ENCODE results near the gene HPSE2. TPM values are rescaled to one million over a fixed set of nuclear protein-coding genes. Genes with fewer than 3 reads are reported as not detected.

The HPSE2 gene
- polyA plus RNA-seq, 1 of the 3 experiments (the other 2 are of a cell fraction) = not detected

GRCh38 chr10:98460837-98461499 is 774.7 kb downstream of the HPSE2 start:
- DNase-seq = peak; percentile 83
- Histone ChIP-seq H3K9me3 (no peaks in the 10 kb centered on the region), H3K9me2 (no peaks in the 10 kb centered on the region), H2AFZ (ENCODE audit: low read depth) (peak overlapping the region; percentile 56; the same call in 1 of the 2 replicates), H3K36me3 (replicated peaks in 1 of 2; ENCODE audit: control insufficient read depth in 1 of 2, insufficient read depth in 2 of 2, low read length in 1 of 2) (no peaks in the 10 kb centered on the region), H3K27ac (ENCODE audit: low read depth in 2 of 2, low read length in 1 of 2) (peak overlapping the region; percentile 64 to 78), H3K79me2 (ENCODE audit: insufficient read depth) (no peaks in the 10 kb centered on the region), H3F3A (replicated peaks; ENCODE audit: insufficient read depth) (peaks cover 4% of the 10 kb centered on the region), H3K4me3 (ENCODE audit: low read depth in 2 of 2, low read length in 1 of 2) (no peak overlapping the region), H3K27me3 (ENCODE audit: insufficient read depth) (no peaks in the 10 kb centered on the region), H3K4me1 (ENCODE audit: control insufficient read depth in 1 of 2, insufficient read depth in 2 of 2, low read depth in 1 of 2, low read length in 1 of 2) (peaks cover 0 to 20% of the 10 kb centered on the region in 2 experiments; a peak in 2 of 4 replicates), H3K4me2 (peak overlapping the region; percentile 46), H3K9ac (peak overlapping the region; percentile 12; the same call in 1 of the 2 replicates), H4K20me1 (ENCODE audit: insufficient read depth) (no peaks in the 10 kb centered on the region)
- WGBS (ENCODE audit: low lambda C conversion rate) = 40% methylated on average over 3 of the region's 3 CpGs
- CTCF ChIA-PET = interaction anchor here (0.7 to 1.4 kb wide), 5 partner anchors 201 to 931 kb away, joined by 3 to 6 read pairs (median 4); no protein-coding TSS in a partner anchor
- POLR2A ChIA-PET = interaction anchor here (1.2 kb wide), 1 partner anchor 869 kb away, joined by 3 read pairs; no protein-coding TSS in a partner anchor
- TF ChIP-seq REST (IDR thresholded peaks at IDR 0.05; ENCODE audit: low read depth, low read length) (no peak), RXRA (IDR thresholded peaks at IDR 0.05; ENCODE audit: borderline replicate concordance, low read depth) (peak; percentile 83; the same call in 1 of the 2 replicates), RCOR1 (IDR thresholded peaks at IDR 0.05; ENCODE audit: low read length) (peak; percentile 51; the same call in 1 of the 2 replicates), JUND (IDR thresholded peaks at IDR 0.05) (peak; percentile 99), CHD2 (IDR thresholded peaks at IDR 0.05; ENCODE audit: low read length, partially characterized antibody) (peak; percentile 53), RAD21 (IDR thresholded peaks at IDR 0.05; ENCODE audit: low read length) (no peak), NRF1 (IDR thresholded peaks at IDR 0.05; ENCODE audit: low read depth, low read length) (no peak), GATA2 (CRISPR knock-in tag; IDR thresholded peaks at IDR 0.05) (peak; percentile 96), TEAD4 (IDR thresholded peaks at IDR 0.05; ENCODE audit: borderline replicate concordance, insufficient read depth) (peak; percentile 87), EP300 (IDR thresholded peaks at IDR 0.05; ENCODE audit: borderline replicate concordance in 1 of 2, low read depth in 1 of 2, low read length in 1 of 2) (peak; percentile 65; a peak in 3 of 4 replicates), MEF2A (IDR thresholded peaks at IDR 0.05; ENCODE audit: borderline replicate concordance, low read depth) (peak; percentile 62; the same call in 1 of the 2 replicates), PBX3 (IDR thresholded peaks at IDR 0.05) (peak; percentile 82), IRF3 (IDR thresholded peaks at IDR 0.05; ENCODE audit: low read depth, low read length) (no peak), FOSL2 (IDR thresholded peaks at IDR 0.05; ENCODE audit: borderline replicate concordance, low read depth) (peak; percentile 99), FOXJ3 (CRISPR knock-in tag; IDR thresholded peaks at IDR 0.05) (peak; percentile 85; the same call in 1 of the 2 replicates), FOXM1 (IDR thresholded peaks at IDR 0.05; ENCODE audit: low read depth) (no peak), TCF12 (IDR thresholded peaks at IDR 0.05) (peak; percentile 96), MXI1 (IDR thresholded peaks at IDR 0.05; ENCODE audit: low read depth, low read length) (peak; percentile 51; the same call in 1 of the 2 replicates), SIN3A (IDR thresholded peaks at IDR 0.05; ENCODE audit: borderline replicate concordance, low read depth, low read length) (peak; percentile 82; the same call in 1 of the 2 replicates), POLR2AphosphoS5 (IDR thresholded peaks at IDR 0.05; ENCODE audit: low read depth, low read length) (peak; percentile 81), MAX (IDR thresholded peaks at IDR 0.05; ENCODE audit: low read depth) (0 out of 2 replicates have a peak, but pooled peaks have one; percentile 13), NFIC (IDR thresholded peaks at IDR 0.05; ENCODE audit: borderline replicate concordance) (peak; percentile 75), YY1 (IDR thresholded peaks at IDR 0.05; ENCODE audit: low read depth) (no peak)

All from SK-N-SH (cell line).